GM12874 (cell line): ENCODE data around the gene RUNX1.

Experiments used
- CTCF ChIP-seq: IDR thresholded peaks from 2 replicates; pipeline ENCODE4 v1.5.1; 2011; ENCODE audit warnings: low read depth, mild to moderate bottlenecking, control low read depth, low read length, moderate library complexity; ENCODE audit not compliant: insufficient read depth

The RUNX1 gene

DNA sequence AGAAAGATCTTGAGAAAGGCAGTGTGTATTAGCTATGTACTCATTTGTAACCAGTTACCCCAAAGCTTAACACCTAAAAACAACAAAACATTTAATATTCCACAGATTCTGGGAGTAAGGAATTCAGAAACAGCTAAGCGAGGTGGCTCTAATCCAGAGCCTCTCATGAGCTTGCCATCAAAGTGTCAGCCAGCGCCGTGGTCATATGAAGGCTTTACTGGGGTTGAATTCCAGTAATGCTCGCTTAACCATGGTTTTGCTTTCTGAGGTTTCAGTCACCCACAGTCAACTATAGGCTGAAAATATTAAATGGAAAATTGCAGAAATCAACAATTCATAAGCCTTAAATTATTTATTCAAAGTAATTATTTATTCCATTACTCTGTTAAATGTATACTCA lies 278.5 kb downstream of the RUNX1 start:
- no peak for TF ChIP-seq CTCF

DNA sequence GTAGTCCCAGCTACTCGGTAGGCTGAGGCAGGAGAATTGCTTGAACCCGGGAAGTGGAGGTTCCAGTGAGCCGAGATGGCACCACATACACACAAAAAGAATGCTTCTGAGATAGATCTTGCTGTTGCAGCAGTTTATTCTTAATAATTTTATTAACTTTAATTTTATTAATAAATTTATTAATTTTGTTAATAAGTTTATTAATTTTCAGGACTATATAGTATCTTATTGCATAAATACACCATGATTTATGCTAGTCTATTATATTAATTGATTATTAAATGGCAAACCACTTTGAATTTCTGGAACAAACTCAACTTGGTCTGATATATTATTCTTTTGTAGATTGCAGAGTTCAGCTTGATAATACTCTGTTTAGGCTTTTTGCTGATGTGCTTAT lies 280.8 kb downstream of the RUNX1 start:
- TF ChIP-seq CTCF: no peak

DNA sequence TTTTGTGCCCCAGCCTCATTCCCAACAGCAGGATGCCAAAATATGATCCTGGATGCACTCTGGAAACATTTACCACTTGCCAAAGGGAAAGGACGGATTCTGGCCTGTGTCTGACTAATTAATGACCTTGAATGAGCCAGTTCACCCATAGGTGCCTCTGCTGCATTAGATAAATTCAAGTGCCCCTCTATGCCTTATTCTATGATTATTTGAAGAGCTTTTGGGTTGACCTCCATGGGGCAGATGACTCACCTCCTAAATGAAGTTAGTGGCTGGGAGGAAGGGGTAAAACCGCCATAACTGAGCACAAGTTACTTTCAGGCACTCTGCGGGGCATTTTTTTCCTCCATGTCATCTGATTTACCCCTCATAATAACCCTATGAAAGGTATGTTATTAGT lies 282.2 kb downstream of the RUNX1 start:
- TF ChIP-seq CTCF: no peak

GRCh38 chr21:34765619-34766018 lies 283.5 kb downstream of the RUNX1 start:
- TF ChIP-seq CTCF: no peak

- no peak for TF ChIP-seq CTCF
These were observed 284.3 kb downstream of the RUNX1 start for GRCh38 chr21:34764715-34765284.

DNA sequence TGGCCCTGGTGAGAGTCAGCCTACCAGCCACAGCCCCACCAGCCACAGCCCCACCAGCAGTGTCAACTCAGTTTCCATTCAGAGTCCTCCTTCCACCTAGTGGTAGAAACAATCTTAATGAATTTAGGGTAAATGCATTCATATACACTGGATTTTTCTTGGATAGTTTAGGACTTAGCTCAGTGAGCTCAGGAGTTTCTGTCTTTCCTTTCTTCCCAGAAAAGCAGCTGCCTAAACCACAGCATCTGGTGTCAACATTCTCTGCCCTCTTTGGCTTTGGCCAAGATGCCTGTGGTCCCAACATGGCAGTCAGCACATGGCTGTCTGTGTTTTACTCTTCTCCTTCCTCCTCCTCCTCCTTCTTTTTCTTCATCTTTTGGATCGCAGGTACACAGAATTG lies 286.3 kb downstream of the RUNX1 start:
- no peak for TF ChIP-seq CTCF

DNA sequence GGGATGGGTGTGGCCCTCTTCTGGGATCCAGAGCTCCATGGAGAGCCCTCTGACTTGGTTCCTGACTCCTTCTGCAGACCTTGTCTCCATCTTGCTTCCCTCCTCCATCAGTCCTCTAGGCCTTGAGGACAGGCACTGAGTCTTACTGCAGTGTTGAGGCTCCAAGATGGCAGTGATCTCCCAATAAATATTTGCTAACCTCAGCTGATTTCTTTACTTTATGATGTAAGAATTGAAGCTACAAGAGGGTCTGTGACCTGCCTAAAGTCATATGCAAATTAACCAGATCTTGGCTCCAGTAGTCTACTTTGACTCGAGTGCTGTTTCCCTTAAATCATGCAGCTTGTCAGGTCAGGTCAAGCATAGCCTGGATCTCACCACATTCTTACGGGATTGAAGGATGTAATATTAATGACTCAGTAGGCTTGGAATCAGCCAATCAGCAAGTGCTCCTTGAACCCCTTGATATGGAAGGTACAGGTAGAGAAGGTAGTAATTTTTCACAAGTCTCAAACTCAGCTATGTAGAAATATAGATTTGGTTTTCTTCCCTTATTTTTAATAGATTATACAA lies 287.3 kb downstream of the RUNX1 start:
- no peak for TF ChIP-seq CTCF
